H9 (cell line): ENCODE data around the gene ST6GALNAC2. TPM values are rescaled to one million over a fixed set of nuclear protein-coding genes. Genes with fewer than 3 reads are reported as not detected.

Experiments
- DNase-seq: peaks from one replicate; pipeline ENCODE4 v3.0.0-alpha.2; 2017
- H2AFZ ChIP-seq: one replicate; pipeline ENCODE4 v1.6.1; 2013; ENCODE audit warnings: mild to moderate bottlenecking, low read length, control low read depth, moderate library complexity
- H2AK5ac ChIP-seq: 2 replicates; pipeline ENCODE4 v1.6.1; 2013; ENCODE audit warnings: low read length, control low read depth, mixed read lengths; ENCODE audit not compliant: insufficient read length
- H2BK120ac ChIP-seq: one replicate; pipeline ENCODE4 v1.6.1; 2013; ENCODE audit warnings: low read depth, mild to moderate bottlenecking, low read length, control low read depth, inconsistent platforms; ENCODE audit not compliant: poor library complexity, severe bottlenecking
- H2BK12ac ChIP-seq: 2 replicates; pipeline ENCODE4 v1.6.1; 2013; ENCODE audit warnings: low read length, control low read depth, mixed read lengths, low read depth; ENCODE audit not compliant: insufficient read length
- H2BK15ac ChIP-seq: 2 replicates; pipeline ENCODE4 v1.6.1; 2013; ENCODE audit warnings: low read depth, low read length, control low read depth
- H2BK20ac ChIP-seq: one replicate; pipeline ENCODE4 v1.6.1; 2013; ENCODE audit warnings: low read depth, mild to moderate bottlenecking, low read length, control low read depth, inconsistent platforms; ENCODE audit not compliant: poor library complexity, severe bottlenecking
- H2BK5ac ChIP-seq: 2 replicates; pipeline ENCODE4 v1.6.1; 2013; ENCODE audit warnings: low read length, control low read depth, mixed read lengths; ENCODE audit not compliant: insufficient read length
- H3K14ac ChIP-seq: 2 replicates; pipeline ENCODE4 v1.6.1; 2013; ENCODE audit warnings: low read length, control low read depth; ENCODE audit not compliant: insufficient read depth
- H3K18ac ChIP-seq: 2 replicates; pipeline ENCODE4 v1.6.1; 2013; ENCODE audit warnings: low read depth, mild to moderate bottlenecking, mixed read lengths, low read length, control low read depth; ENCODE audit not compliant: insufficient read length
- H3K23ac ChIP-seq: 2 replicates; pipeline ENCODE4 v1.6.1; 2013; ENCODE audit warnings: low read length, control low read depth, mixed read lengths, low read depth; ENCODE audit not compliant: insufficient read length
- H3K23me2 ChIP-seq: 2 replicates; pipeline ENCODE4 v1.6.1; 2013; ENCODE audit warnings: low read depth, mild to moderate bottlenecking, mixed read lengths, low read length, control low read depth; ENCODE audit not compliant: insufficient read length, poor library complexity, severe bottlenecking
- H3K27ac ChIP-seq: 2 replicates; pipeline ENCODE4 v1.5.1; 2013; ENCODE audit warnings: low read length, control low read depth, mixed read lengths, low read depth; ENCODE audit not compliant: insufficient read length
- H3K27me3 ChIP-seq: 2 replicates; pipeline ENCODE4 v1.6.1; 2013; ENCODE audit warnings: low read length, control low read depth, inconsistent platforms; ENCODE audit not compliant: insufficient read depth
- H3K4ac ChIP-seq: 2 replicates; pipeline ENCODE4 v1.6.1; 2013; ENCODE audit warnings: low read depth, mild to moderate bottlenecking, control low read depth, inconsistent platforms, low read length, moderate library complexity
- H3K4me1 ChIP-seq: 2 replicates; pipeline ENCODE4 v1.6.1; 2013; ENCODE audit warnings: low read length, control low read depth, inconsistent platforms; ENCODE audit not compliant: insufficient read depth
- H3K4me2 ChIP-seq: 2 replicates; pipeline ENCODE4 v1.6.1; 2013; ENCODE audit warnings: low read length, control low read depth, mixed read lengths; ENCODE audit not compliant: insufficient read length, insufficient read depth
- H3K56ac ChIP-seq: 2 replicates; pipeline ENCODE4 v1.6.1; 2013; ENCODE audit warnings: low read depth, mild to moderate bottlenecking, mixed read lengths, low read length, control low read depth; ENCODE audit not compliant: insufficient read length
- H3K79me1 ChIP-seq: 2 replicates; pipeline ENCODE4 v1.6.1; 2013; ENCODE audit warnings: low read depth, mild to moderate bottlenecking, moderate library complexity, low read length, control low read depth, inconsistent platforms; ENCODE audit not compliant: insufficient read depth, poor library complexity, severe bottlenecking
- H3K79me2 ChIP-seq: 2 replicates; pipeline ENCODE4 v1.6.1; 2013; ENCODE audit warnings: low read length, control low read depth, inconsistent platforms; ENCODE audit not compliant: insufficient read depth
- H3K9ac ChIP-seq: 2 replicates; pipeline ENCODE4 v1.6.1; 2013; ENCODE audit warnings: low read length, control low read depth, mixed read lengths; ENCODE audit not compliant: insufficient read length; ENCODE audit errors: extremely low read depth
- H3K9me3 ChIP-seq: one replicate; pipeline ENCODE4 v1.6.1; 2013; ENCODE audit warnings: low read depth, low read length, inconsistent platforms; ENCODE audit not compliant: control insufficient read depth
- H3T11ph ChIP-seq: one replicate; pipeline ENCODE4 v1.6.1; 2013; ENCODE audit warnings: mild to moderate bottlenecking, low read length, control low read depth, inconsistent platforms
- H4K20me1 ChIP-seq: one replicate; pipeline ENCODE4 v1.6.1; 2013; ENCODE audit not compliant: control insufficient read depth, insufficient read length, insufficient read depth
- H4K5ac ChIP-seq: 2 replicates; pipeline ENCODE4 v1.6.1; 2013; ENCODE audit warnings: low read depth, mild to moderate bottlenecking, mixed read lengths, low read length, control low read depth; ENCODE audit not compliant: insufficient read length
- H4K8ac ChIP-seq: replicated peaks from 2 replicates; pipeline ENCODE4 v1.6.1; 2013; ENCODE audit warnings: low read length, control low read depth, mixed read lengths, low read depth; ENCODE audit not compliant: insufficient read length
- H4K91ac ChIP-seq: 2 replicates; pipeline ENCODE4 v1.6.1; 2013; ENCODE audit warnings: low read depth, mild to moderate bottlenecking, moderate library complexity, mixed read lengths, low read length, control low read depth; ENCODE audit not compliant: insufficient read length
- H3K27ac Mint-ChIP-seq, 3 experiments: 2 replicates in 2 of 3; 3 replicates in 1 of 3; pipeline ENCODE4 v1.8.0; 2020 to 2021; ENCODE audit warnings: mixed read lengths in 3 of 3, mild to moderate bottlenecking in 1 of 3, moderate library complexity in 1 of 3
- H3K27me3 Mint-ChIP-seq: 2 replicates; pipeline ENCODE4 v1.8.0; 2021; ENCODE audit warnings: low read depth, mild to moderate bottlenecking, moderate library complexity, mixed read lengths
- H3K36me3 Mint-ChIP-seq, 3 experiments: 2 replicates in 2 of 3; 3 replicates in 1 of 3; pipeline ENCODE4 v1.8.0; 2020 to 2021; ENCODE audit warnings: low read depth in 3 of 3, mixed read lengths in 3 of 3; ENCODE audit not compliant: insufficient read depth in 1 of 3
- H3K4me1 Mint-ChIP-seq, 2 experiments: 2 replicates each; pipeline ENCODE4 v1.8.0; 2020; ENCODE audit warnings: mixed read lengths in 2 of 2
- H3K4me3 Mint-ChIP-seq, 2 experiments: 2 replicates in 1 of 2; 3 replicates in 1 of 2; pipeline ENCODE4 v1.8.0; 2020 to 2021; ENCODE audit warnings: mild to moderate bottlenecking in 2 of 2, mixed read lengths in 2 of 2, moderate library complexity in 1 of 2
- H3K9me3 Mint-ChIP-seq, 2 experiments: 2 replicates in 1 of 2; 3 replicates in 1 of 2; pipeline ENCODE4 v1.8.0; 2020; ENCODE audit warnings: mild to moderate bottlenecking in 2 of 2, mixed read lengths in 2 of 2, moderate library complexity in 1 of 2
- CTCF ChIP-seq: fragments of 200-600 bp; sonication (generic); conservative IDR thresholded peaks from 3 replicates; pipeline ENCODE4 v1.8.0; 2021; ENCODE audit warnings: antibody characterized with exemption, mild to moderate bottlenecking
- WGBS: extraction: QIAGEN DNeasy Blood & Tissue Kit; methylation state at CpG from one replicate; pipeline ENCODE4 v1.1.7; 2013; ENCODE audit warnings: missing lambda C conversion rate, low lambda C conversion rate, mixed read lengths; ENCODE audit not compliant: insufficient read length; ENCODE audit errors: extremely low coverage; 5-methylcytosine and 5-hydroxymethylcytosine counted together
- total RNA-seq: library from RNA; stranded (reverse); gene quantifications from 2 replicates; pipeline ENCODE4 v1.2.1, GENCODE V29; 2021

Gene ST6GALNAC2
- total RNA-seq, 1 experiment from 2014 or later: 0.46 TPM

GRCh38 chr17:76569607-76570279, 15.9 kb downstream of the ST6GALNAC2 start:
- Histone ChIP-seq H3K79me2 (no peaks in the 10 kb centered on the region), H4K5ac (no peak overlapping the region), H3K9me3 (no peaks in the 10 kb centered on the region), H2AFZ (no peak overlapping the region), H2BK120ac (no peak overlapping the region), H2AK5ac (no peak overlapping the region), H4K8ac (no peak overlapping the region), H2BK15ac (no peak overlapping the region), H3K23me2 (no peaks in the 10 kb centered on the region), H3K4me1 (no peaks in the 10 kb centered on the region; the same call in 1 of the 2 replicates), H3K18ac (no peak overlapping the region), H3K56ac (no peak overlapping the region), H3K14ac (no peak overlapping the region), H3T11ph (no peak overlapping the region), H4K20me1 (no peaks in the 10 kb centered on the region), H2BK12ac (no peak overlapping the region), H3K23ac (no peak overlapping the region), H3K4me2 (no peak overlapping the region), H3K9ac (no peak overlapping the region), H2BK20ac (no peak overlapping the region), H3K4ac (no peak overlapping the region), H2BK5ac (no peak overlapping the region), H4K91ac (no peak overlapping the region), H3K27me3 (no peaks in the 10 kb centered on the region), H3K27ac (no peak overlapping the region), H3K79me1 (no peaks in the 10 kb centered on the region)
- Mint-ChIP-seq H3K4me3 (no peak overlapping the region; a peak in 1 of 5 replicates), H3K9me3 (no peaks in the 10 kb centered on the region), H3K36me3 (peaks cover 6 to 30% (median 9%) of the 10 kb centered on the region in 3 experiments; a peak in 6 of 7 replicates), H3K27me3 (no peaks in the 10 kb centered on the region), H3K4me1 (peaks cover 36 to 40% of the 10 kb centered on the region in 2 experiments), H3K27ac (peak overlapping the region in 1 of 3 experiments; percentile 48; a peak in 1 of 7 replicates)
- no CpG with 5 or more reads among the region's 18 CpGs for WGBS
- peak; percentile 49 for DNase-seq
- no peak for TF ChIP-seq CTCF
